Colonic mucosa (tissue), 4 donors: ENCODE data around the gene PLET1. TPM values are rescaled to one million over a fixed set of nuclear protein-coding genes. Genes with fewer than 3 reads are reported as not detected.

Experiments
- DNase-seq: peaks from one replicate; pipeline ENCODE4 v3.0.0-alpha.2; 2020
- H3K27ac ChIP-seq: fragments of 200-600 bp; one replicate; pipeline ENCODE4 v1.8.0; 2021
- H3K27me3 ChIP-seq: fragments of 200-600 bp; one replicate; pipeline ENCODE4 v1.8.0; 2021
- H3K36me3 ChIP-seq: fragments of 200-600 bp; one replicate; pipeline ENCODE4 v1.8.0; 2021
- H3K4me1 ChIP-seq: fragments of 200-600 bp; one replicate; pipeline ENCODE4 v1.8.0; 2021; ENCODE audit warnings: mild to moderate bottlenecking
- H3K4me3 ChIP-seq: fragments of 200-600 bp; one replicate; pipeline ENCODE4 v1.8.0; 2021
- H3K9ac ChIP-seq, 2 donors: one replicate each; pipeline ENCODE4 v1.7.0; 2013; ENCODE audit warnings: control low read depth in 2 of 2, low read depth in 2 of 2, low read length in 2 of 2
- H3K9me3 ChIP-seq: fragments of 200-600 bp; one replicate; pipeline ENCODE4 v1.8.0; 2021
- intact Hi-C: fragments of 100-400 bp; cut with DNase I; formaldehyde crosslinking; loops from one replicate; pipeline ENCODE4 v1.14.1; 2022
- total RNA-seq, 2 donors: library from RNA; stranded (reverse); fragmentation: NEBNext Ultra II Directional in 1 of 2; extraction: Animal tissue kit (Norgen Biotek cat#: 25700) in 1 of 2; gene quantifications; one replicate each; pipeline ENCODE4 v1.2.1, GENCODE V29; 2021
- TF ChIP-seq, protein P1 (sequence below): fragments of 200-600 bp; IDR thresholded peaks from one replicate; pipeline ENCODE4 v1.8.0; 2022; ENCODE audit warnings: antibody characterized with exemption, mild to moderate bottlenecking
- donor health status: healthy.
- donor health status: DM: no; HTN: no; CAD: no.
- donor health status: DM: no; HTN: no; CAD: no.

The PLET1 gene
- total RNA-seq, 2 donors from 2014 or later = not detected

GRCh38 chr11:112247201-112247600 is 13.5 kb downstream of the PLET1 start:
- Histone ChIP-seq H3K9me3 (no peaks in the 10 kb centered on the region), H3K4me1 (no peaks in the 10 kb centered on the region)
- intact Hi-C loops = no loop called here

GRCh38 chr11:112241486-112241885 is 19.2 kb downstream of the PLET1 start:
- TF ChIP-seq, protein P1, sequence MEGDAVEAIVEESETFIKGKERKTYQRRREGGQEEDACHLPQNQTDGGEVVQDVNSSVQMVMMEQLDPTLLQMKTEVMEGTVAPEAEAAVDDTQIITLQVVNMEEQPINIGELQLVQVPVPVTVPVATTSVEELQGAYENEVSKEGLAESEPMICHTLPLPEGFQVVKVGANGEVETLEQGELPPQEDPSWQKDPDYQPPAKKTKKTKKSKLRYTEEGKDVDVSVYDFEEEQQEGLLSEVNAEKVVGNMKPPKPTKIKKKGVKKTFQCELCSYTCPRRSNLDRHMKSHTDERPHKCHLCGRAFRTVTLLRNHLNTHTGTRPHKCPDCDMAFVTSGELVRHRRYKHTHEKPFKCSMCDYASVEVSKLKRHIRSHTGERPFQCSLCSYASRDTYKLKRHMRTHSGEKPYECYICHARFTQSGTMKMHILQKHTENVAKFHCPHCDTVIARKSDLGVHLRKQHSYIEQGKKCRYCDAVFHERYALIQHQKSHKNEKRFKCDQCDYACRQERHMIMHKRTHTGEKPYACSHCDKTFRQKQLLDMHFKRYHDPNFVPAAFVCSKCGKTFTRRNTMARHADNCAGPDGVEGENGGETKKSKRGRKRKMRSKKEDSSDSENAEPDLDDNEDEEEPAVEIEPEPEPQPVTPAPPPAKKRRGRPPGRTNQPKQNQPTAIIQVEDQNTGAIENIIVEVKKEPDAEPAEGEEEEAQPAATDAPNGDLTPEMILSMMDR = no peak
- DNase-seq = no peak
- no peaks in the 10 kb centered on the region for H3K27me3 ChIP-seq
- H3K4me1 ChIP-seq = no peaks in the 10 kb centered on the region
- no peak overlapping the region for H3K4me3 ChIP-seq
- intact Hi-C loops = no loop called here
- H3K27ac ChIP-seq = peak overlapping the region; percentile 37
- no peaks in the 10 kb centered on the region for H3K9me3 ChIP-seq
- peaks cover 7% of the 10 kb centered on the region for H3K36me3 ChIP-seq
- H3K9ac ChIP-seq = no peak overlapping the region

More at GRCh38 chr11:112247201-112247600, 13.5 kb downstream of the PLET1 start:
- no peak overlapping the region for H3K4me3 ChIP-seq
- TF ChIP-seq, protein P1 = no peak
- no peaks in the 10 kb centered on the region for H3K36me3 ChIP-seq
- no peaks in the 10 kb centered on the region for H3K27me3 ChIP-seq
- no peak overlapping the region for H3K9ac ChIP-seq
- H3K27ac ChIP-seq = no peak overlapping the region
- DNase-seq = no peak

- Histone ChIP-seq H3K36me3 (peaks cover 7% of the 10 kb centered on the region), H3K27ac (no peak overlapping the region), H3K4me3 (no peak overlapping the region), H3K9ac (no peak overlapping the region), H3K9me3 (no peaks in the 10 kb centered on the region), H3K27me3 (no peaks in the 10 kb centered on the region), H3K4me1 (no peaks in the 10 kb centered on the region)
- intact Hi-C loops = no loop called here
- DNase-seq = no peak
- TF ChIP-seq, protein P1 = no peak
Observed at GRCh38 chr11:112238041-112238440, 22.6 kb downstream of the PLET1 start.

DNA sequence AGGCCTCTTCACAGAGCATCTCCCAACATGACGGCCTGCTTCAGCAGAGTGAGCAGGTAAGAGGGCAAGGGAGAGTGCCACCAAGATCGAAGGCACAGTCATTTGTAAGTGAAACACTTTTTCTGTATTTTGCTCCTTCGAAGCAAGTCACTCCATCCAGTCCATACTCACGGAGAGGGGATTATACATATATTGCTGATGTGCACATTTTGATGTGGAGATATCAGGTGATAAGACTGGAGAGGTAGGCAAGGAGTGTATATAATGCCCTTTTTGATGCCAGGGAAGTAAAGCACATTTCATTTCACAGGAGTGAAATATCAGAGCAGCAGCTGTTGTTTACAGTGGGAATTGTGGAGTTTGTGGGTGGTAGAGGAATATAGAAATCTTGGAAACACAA is 23.2 kb downstream of the PLET1 start:
- Histone ChIP-seq H3K4me3 (no peak overlapping the region), H3K4me1 (no peaks in the 10 kb centered on the region), H3K36me3 (peaks cover 7% of the 10 kb centered on the region), H3K27ac (no peak overlapping the region), H3K9ac (no peak overlapping the region), H3K27me3 (no peaks in the 10 kb centered on the region), H3K9me3 (no peaks in the 10 kb centered on the region)
- TF ChIP-seq, protein P1 = no peak
- intact Hi-C loops = no loop called here
- DNase-seq = no peak

DNA sequence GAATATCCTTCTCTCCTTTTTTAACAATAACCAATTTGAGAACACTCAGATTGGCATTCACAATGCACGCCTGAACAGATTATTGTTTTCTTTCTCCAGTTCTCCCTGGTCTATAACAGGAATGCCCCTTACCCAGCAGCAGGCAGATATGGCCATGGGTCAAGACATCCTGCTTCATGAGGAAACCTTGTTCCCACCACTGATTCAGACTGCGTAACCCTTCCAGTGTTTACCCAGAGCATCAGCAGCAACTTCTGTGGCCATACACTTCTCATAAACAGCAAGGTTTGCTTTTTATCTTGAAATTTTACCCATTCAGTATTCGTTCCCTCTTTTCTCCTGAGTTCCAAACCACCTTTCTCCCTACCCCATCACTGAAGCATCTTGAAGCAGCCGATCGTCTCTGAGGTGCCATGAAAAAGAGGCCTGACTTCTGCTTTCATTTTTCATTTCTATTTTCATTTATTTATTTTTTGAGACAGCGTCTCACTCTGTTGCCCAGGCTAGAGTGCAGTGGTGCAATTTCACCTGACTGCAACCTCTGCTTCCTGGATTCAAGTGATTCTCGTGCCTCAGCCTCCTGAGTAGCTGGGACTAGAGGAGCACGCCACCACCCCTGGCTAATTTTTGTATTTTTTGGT is 24.8 kb downstream of the PLET1 start:
- H3K9me3 ChIP-seq = no peaks in the 10 kb centered on the region
- no peak overlapping the region for H3K9ac ChIP-seq
- no peak for DNase-seq
- TF ChIP-seq, protein P1 = no peak
- H3K4me1 ChIP-seq = no peaks in the 10 kb centered on the region
- no peak overlapping the region for H3K4me3 ChIP-seq
- H3K27ac ChIP-seq = no peak overlapping the region
- peaks cover 7% of the 10 kb centered on the region for H3K36me3 ChIP-seq
- no peaks in the 10 kb centered on the region for H3K27me3 ChIP-seq
- intact Hi-C loops = no loop called here
